M059J (cell line): ENCODE measurements around the gene BCAP29. TPM values are rescaled to one million over a fixed set of nuclear protein-coding genes. Genes with fewer than 3 reads are reported as not detected.

Source experiments
- DNase-seq: peaks from one replicate; pipeline ENCODE4 v3.0.0-alpha.2; 2012; ENCODE audit warnings: low read depth
- total RNA-seq: library from RNA; depleted of rRNA; stranded (reverse); fragments of >200 nt; shearing (Covaris generic); gene quantifications from 2 replicates; pipeline ENCODE4 v1.2.3, GENCODE V29; 2014; rRNA removed

The BCAP29 gene
- total RNA-seq, 1 experiment from 2014 or later, result 120 TPM

- DNase-seq, result no peak
Measured at GRCh38 chr7:107667341-107667740, 87.3 kb downstream of the BCAP29 start.

GRCh38 chr7:107668296-107668695 is 88.2 kb downstream of the BCAP29 start:
- DNase-seq, result no peak

Other genes with a start within 250 kb of the BCAP29 start
- not detected in 2 replicates for gene GPR22, start 110.2 kb upstream of the BCAP29 start, total RNA-seq
- 20.8 and 62.3 TPM in 2 replicates for gene COG5, start 16.3 kb upstream of the BCAP29 start, total RNA-seq
- gene DUS4L, start 16.3 kb upstream of the BCAP29 start, total RNA-seq, result 8.1 and 12.5 TPM in 2 replicates
- gene SLC26A4, start 80.6 kb downstream of the BCAP29 start, total RNA-seq, result 0.84 and 1.6 TPM in 2 replicates
- gene CBLL1, start 163.9 kb downstream of the BCAP29 start, total RNA-seq, result 43.4 and 43.8 TPM in 2 replicates
- gene SLC26A3, start 223.0 kb downstream of the BCAP29 start, total RNA-seq, result not detected in 2 replicates